ENCODE results near the gene KLHL26. TPM values are rescaled to one million over a fixed set of nuclear protein-coding genes. Genes with fewer than 3 reads are reported as not detected.

Gene KLHL26
- total and polyA plus RNA-seq, 2 of the 13 experiments (the other 11 are each of a cell fraction or from before 2014, with no cell fraction given): 1.5 to 1.7 TPM

GRCh38 chr19:18713550-18714117 is 76.8 kb downstream of the KLHL26 start (continued):
- TF ChIP-seq, protein P1, sequence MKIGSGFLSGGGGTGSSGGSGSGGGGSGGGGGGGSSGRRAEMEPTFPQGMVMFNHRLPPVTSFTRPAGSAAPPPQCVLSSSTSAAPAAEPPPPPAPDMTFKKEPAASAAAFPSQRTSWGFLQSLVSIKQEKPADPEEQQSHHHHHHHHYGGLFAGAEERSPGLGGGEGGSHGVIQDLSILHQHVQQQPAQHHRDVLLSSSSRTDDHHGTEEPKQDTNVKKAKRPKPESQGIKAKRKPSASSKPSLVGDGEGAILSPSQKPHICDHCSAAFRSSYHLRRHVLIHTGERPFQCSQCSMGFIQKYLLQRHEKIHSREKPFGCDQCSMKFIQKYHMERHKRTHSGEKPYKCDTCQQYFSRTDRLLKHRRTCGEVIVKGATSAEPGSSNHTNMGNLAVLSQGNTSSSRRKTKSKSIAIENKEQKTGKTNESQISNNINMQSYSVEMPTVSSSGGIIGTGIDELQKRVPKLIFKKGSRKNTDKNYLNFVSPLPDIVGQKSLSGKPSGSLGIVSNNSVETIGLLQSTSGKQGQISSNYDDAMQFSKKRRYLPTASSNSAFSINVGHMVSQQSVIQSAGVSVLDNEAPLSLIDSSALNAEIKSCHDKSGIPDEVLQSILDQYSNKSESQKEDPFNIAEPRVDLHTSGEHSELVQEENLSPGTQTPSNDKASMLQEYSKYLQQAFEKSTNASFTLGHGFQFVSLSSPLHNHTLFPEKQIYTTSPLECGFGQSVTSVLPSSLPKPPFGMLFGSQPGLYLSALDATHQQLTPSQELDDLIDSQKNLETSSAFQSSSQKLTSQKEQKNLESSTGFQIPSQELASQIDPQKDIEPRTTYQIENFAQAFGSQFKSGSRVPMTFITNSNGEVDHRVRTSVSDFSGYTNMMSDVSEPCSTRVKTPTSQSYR (CRISPR knock-in tag; IDR thresholded peaks at IDR 0.05; ENCODE audit: borderline replicate concordance): peak; percentile 55; the same call in 1 of the 2 replicates
- no peak for TF ChIP-seq TARDBP (CRISPR knock-in tag; IDR thresholded peaks at IDR 0.05)
- no peak for TF ChIP-seq AHR (CRISPR knock-in tag; IDR thresholded peaks at IDR 0.05)
- peak; percentile 85 for TF ChIP-seq TBX2 (CRISPR knock-in tag; IDR thresholded peaks at IDR 0.05; ENCODE audit: borderline replicate concordance)
- no peak for TF ChIP-seq NFRKB (IDR thresholded peaks at IDR 0.05)
- peak; percentile 57 for TF ChIP-seq SALL1 (CRISPR knock-in tag; IDR thresholded peaks at IDR 0.05)
- TF ChIP-seq DNMT3B (CRISPR knock-in tag; conservative IDR thresholded peaks at IDR 0.05): no peak
- TF ChIP-seq ZNF143 (CRISPR knock-in tag; IDR thresholded peaks at IDR 0.05): 0 out of 2 replicates have a peak, but pooled peaks have one; percentile 12
- TF ChIP-seq PAF1 (CRISPR knock-in tag; IDR thresholded peaks at IDR 0.05): no peak
- TF ChIP-seq, protein P2, sequence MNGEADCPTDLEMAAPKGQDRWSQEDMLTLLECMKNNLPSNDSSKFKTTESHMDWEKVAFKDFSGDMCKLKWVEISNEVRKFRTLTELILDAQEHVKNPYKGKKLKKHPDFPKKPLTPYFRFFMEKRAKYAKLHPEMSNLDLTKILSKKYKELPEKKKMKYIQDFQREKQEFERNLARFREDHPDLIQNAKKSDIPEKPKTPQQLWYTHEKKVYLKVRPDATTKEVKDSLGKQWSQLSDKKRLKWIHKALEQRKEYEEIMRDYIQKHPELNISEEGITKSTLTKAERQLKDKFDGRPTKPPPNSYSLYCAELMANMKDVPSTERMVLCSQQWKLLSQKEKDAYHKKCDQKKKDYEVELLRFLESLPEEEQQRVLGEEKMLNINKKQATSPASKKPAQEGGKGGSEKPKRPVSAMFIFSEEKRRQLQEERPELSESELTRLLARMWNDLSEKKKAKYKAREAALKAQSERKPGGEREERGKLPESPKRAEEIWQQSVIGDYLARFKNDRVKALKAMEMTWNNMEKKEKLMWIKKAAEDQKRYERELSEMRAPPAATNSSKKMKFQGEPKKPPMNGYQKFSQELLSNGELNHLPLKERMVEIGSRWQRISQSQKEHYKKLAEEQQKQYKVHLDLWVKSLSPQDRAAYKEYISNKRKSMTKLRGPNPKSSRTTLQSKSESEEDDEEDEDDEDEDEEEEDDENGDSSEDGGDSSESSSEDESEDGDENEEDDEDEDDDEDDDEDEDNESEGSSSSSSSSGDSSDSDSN (CRISPR knock-in tag; IDR thresholded peaks at IDR 0.05): peak; percentile 42; the same call in 1 of the 2 replicates
- peak; percentile 55; the same call in 1 of the 2 replicates for TF ChIP-seq ZBTB7B (CRISPR knock-in tag; IDR thresholded peaks at IDR 0.05)
- TF ChIP-seq, protein P3, sequence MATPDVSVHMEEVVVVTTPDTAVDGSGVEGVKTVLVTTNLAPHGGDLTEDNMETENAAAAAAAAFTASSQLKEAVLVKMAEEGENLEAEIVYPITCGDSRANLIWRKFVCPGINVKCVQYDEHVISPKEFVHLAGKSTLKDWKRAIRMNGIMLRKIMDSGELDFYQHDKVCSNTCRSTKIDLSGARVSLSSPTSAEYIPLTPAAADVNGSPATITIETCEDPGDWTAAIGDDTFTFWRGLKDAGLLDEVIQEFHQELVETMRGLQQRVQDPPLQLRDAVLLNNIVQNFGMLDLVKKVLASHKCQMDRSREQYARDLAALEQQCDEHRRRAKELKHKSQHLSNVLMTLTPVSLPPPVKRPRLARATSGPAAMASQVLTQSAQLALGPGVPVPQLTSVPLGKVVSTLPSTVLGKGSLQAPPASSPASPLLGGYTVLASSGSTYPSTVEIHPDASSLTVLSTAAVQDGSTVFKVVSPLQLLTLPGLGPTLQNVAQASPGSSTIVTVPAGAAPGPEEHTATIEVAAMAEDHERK (CRISPR knock-in tag; IDR thresholded peaks at IDR 0.05; ENCODE audit: low read depth): no peak
- no peak for TF ChIP-seq ZNF225 (CRISPR knock-in tag; IDR thresholded peaks at IDR 0.05)
- 0 out of 2 replicates have a peak, but pooled peaks have one; percentile 36 for TF ChIP-seq ARNTL (CRISPR knock-in tag; IDR thresholded peaks at IDR 0.05)
- TF ChIP-seq DNMT1 (CRISPR knock-in tag; IDR thresholded peaks at IDR 0.05): no peak
- no peak for TF ChIP-seq ZNF737 (CRISPR knock-in tag; IDR thresholded peaks at IDR 0.05; ENCODE audit: borderline replicate concordance)
- TF ChIP-seq, protein P4, sequence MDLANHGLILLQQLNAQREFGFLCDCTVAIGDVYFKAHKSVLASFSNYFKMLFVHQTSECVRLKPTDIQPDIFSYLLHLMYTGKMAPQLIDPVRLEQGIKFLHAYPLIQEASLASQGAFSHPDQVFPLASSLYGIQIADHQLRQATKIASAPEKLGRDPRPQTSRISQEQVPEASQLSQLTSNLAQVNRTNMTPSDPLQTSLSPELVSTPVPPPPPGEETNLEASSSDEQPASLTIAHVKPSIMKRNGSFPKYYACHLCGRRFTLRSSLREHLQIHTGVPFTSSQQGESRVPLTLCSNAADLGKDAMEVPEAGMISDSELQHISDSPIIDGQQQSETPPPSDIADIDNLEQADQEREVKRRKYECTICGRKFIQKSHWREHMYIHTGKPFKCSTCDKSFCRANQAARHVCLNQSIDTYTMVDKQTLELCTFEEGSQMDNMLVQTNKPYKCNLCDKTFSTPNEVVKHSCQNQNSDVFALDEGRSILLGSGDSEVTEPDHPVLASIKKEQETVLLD (CRISPR knock-in tag; IDR thresholded peaks at IDR 0.05; ENCODE audit: low read depth): no peak
- TF ChIP-seq ATF3 (CRISPR knock-in tag; IDR thresholded peaks at IDR 0.05): 0 out of 2 replicates have a peak, but pooled peaks have one; percentile 12
- TF ChIP-seq ZBTB38 (CRISPR knock-in tag; IDR thresholded peaks at IDR 0.05): peak; percentile 96
